RKO (cell line): Measurements from ENCODE around the gene NOM1.
A peak's percentile ranks its signal among the peaks of the same experiment; 100 is the strongest.
"Not testable (repeated sequence)": the region's sequence is repeated elsewhere in the genome, so short reads cannot be mapped to it uniquely, and the experiment has no call there.

Source experiments
- DNase-seq: peaks from one replicate; pipeline ENCODE4 v3.0.0-alpha.2; 2016; ENCODE audit warnings: low spot score

NOM1 gene

GRCh38 chr7:156949541-156950380, at the start of gene NOM1:
TSS of gene NOM1 (plus strand) at chr7:156949712. CDS start at chr7:156949738, 26 bp downstream.
- peak; percentile 90 for DNase-seq

- DNase-seq: peak; percentile 55
Observed at GRCh38 chr7:156900093-156900492, 49.4 kb upstream of the NOM1 start.

- DNase-seq: peak; percentile 60
Observed at GRCh38 chr7:156903232-156903909, 46.1 kb upstream of the NOM1 start.

- no peak for DNase-seq
Observed at GRCh38 chr7:156906200-156906649, 43.3 kb upstream of the NOM1 start.

- no peak for DNase-seq
Observed at GRCh38 chr7:156907656-156908055, 41.9 kb upstream of the NOM1 start.

GRCh38 chr7:156909574-156910252, 39.8 kb upstream of the NOM1 start:
- not testable (repeated sequence) for DNase-seq

- DNase-seq: no peak
Observed at GRCh38 chr7:156918635-156919034, 30.9 kb upstream of the NOM1 start.

GRCh38 chr7:156919132-156919713, 30.3 kb upstream of the NOM1 start:
- no peak for DNase-seq

- no peak for DNase-seq
Observed at GRCh38 chr7:156920076-156920475, 29.4 kb upstream of the NOM1 start.

GRCh38 chr7:156920487-156921373, 28.8 kb upstream of the NOM1 start:
- DNase-seq: not testable (repeated sequence)

GRCh38 chr7:156922304-156922703, 27.2 kb upstream of the NOM1 start:
- DNase-seq: not testable (repeated sequence)

GRCh38 chr7:156925821-156926220, 23.7 kb upstream of the NOM1 start:
- not testable (repeated sequence) for DNase-seq

GRCh38 chr7:156927571-156928405, 21.7 kb upstream of the NOM1 start:
- DNase-seq: no peak

- no peak for DNase-seq
Observed at GRCh38 chr7:156928406-156928747, 21.1 kb upstream of the NOM1 start.

GRCh38 chr7:156929789-156930539, 19.5 kb upstream of the NOM1 start:
- DNase-seq: no peak

- no peak for DNase-seq
Observed at GRCh38 chr7:156932006-156932405, 17.5 kb upstream of the NOM1 start.

GRCh38 chr7:156935250-156935649, 14.3 kb upstream of the NOM1 start:
- no peak for DNase-seq

GRCh38 chr7:156936766-156937165, 12.7 kb upstream of the NOM1 start:
- DNase-seq: not testable (repeated sequence)

GRCh38 chr7:156940421-156941122, 8.9 kb upstream of the NOM1 start:
- DNase-seq: no peak
